D721Med (cell line): ENCODE measurements around the gene CRAMP1.
"Not testable (repeated sequence)": the region's sequence is repeated elsewhere in the genome, so short reads cannot be mapped to it uniquely, and the experiment has no call there.

Experiments
- DNase-seq: peaks from one replicate; pipeline ENCODE4 v3.0.0; 2011; ENCODE audit warnings: low spot score; ENCODE audit not compliant: insufficient read length
- FAIRE-seq: peaks from 2 replicates; lab custom pipeline; 2011; peaks lifted over from hg19 to GRCh38; lab: Jason Lieb, UNC
- TF ChIP-seq, protein P1 (sequence below): IDR thresholded peaks from 2 replicates; pipeline ENCODE4 v1.5.1; 2012; ENCODE audit warnings: mild to moderate bottlenecking, control low read depth; ENCODE audit not compliant: insufficient read depth; ENCODE audit errors: missing control alignments

CRAMP1 gene

DNA sequence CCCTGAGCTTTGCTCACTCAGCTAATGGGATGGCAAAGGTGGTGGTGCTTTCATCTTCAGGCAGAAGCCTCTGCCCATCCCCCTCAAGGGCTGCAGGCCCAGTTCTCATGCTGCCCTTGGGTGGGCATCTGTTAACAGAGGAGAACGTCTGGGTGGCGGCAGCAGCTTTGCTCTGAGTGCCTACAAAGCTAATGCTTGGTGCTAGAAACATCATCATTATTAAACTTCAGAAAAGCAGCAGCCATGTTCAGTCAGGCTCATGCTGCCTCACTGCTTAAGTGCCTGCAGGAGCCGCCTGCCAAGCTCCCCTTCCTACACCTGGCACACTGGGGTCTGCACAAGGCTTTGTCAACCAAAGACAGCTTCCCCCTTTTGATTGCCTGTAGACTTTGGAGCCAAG is 88.1 kb downstream of the CRAMP1 start:
- DNase-seq (no peak), FAIRE-seq (no peak)

DNA sequence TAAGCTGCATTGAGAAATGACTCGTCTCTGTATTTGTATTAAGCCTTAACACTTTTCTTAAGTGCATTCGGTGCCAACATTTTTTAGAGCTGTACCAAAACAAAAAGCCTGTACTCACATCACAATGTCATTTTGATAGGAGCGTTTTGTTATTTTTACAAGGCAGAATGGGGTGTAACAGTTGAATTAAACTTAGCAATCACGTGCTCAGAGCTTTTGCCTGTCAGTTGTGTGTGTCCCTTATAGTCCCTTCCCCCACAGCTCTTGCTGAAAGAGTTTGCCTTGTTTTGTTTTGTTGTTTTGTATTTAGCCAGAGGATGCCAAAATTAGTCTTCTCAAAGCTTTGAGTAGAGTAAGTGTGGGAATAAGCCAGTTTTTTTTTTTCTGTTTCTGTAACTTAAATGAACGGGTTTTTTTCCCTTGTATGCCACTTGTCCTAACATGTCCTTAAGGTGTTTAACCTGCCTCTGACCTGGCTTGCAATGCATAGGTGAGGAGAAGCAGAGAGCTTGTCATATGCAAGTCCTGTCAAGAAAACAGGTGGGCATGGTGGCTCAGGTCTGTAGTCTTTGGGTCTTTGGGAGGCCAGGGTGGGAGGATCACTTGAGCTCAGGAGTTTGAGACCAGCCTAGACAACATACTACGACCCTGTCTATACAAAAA is 89.2 kb downstream of the CRAMP1 start:
- FAIRE-seq (no peak), DNase-seq (no peak)
- TF ChIP-seq, protein P1, sequence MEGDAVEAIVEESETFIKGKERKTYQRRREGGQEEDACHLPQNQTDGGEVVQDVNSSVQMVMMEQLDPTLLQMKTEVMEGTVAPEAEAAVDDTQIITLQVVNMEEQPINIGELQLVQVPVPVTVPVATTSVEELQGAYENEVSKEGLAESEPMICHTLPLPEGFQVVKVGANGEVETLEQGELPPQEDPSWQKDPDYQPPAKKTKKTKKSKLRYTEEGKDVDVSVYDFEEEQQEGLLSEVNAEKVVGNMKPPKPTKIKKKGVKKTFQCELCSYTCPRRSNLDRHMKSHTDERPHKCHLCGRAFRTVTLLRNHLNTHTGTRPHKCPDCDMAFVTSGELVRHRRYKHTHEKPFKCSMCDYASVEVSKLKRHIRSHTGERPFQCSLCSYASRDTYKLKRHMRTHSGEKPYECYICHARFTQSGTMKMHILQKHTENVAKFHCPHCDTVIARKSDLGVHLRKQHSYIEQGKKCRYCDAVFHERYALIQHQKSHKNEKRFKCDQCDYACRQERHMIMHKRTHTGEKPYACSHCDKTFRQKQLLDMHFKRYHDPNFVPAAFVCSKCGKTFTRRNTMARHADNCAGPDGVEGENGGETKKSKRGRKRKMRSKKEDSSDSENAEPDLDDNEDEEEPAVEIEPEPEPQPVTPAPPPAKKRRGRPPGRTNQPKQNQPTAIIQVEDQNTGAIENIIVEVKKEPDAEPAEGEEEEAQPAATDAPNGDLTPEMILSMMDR = no peak

More for the DNA sequence above, 88.1 kb downstream of the CRAMP1 start:
- TF ChIP-seq, protein P1 = no peak

DNA sequence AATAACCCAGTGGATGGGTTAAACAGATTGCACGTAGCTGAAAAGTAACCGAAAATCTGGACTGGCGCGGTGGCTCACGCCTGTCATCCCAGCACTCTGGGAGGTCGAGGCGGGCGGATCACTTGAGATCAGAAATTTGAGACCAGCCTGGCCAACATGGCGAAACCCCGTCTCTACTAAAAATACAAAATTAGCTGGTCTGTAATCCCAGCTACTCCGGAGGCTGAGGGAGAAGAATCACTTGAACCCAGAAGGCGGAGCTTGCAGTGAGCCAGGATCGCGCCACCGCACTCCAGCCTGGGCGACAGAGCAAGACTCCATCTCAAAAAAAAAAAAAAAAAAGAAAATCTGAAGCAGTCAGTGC is 93.1 kb downstream of the CRAMP1 start:
- DNase-seq, FAIRE-seq: not testable (repeated sequence)

GRCh38 chr16:1705688-1706385 is 93.7 kb downstream of the CRAMP1 start, which contains the start of gene MAPK8IP3:
Gene MAPK8IP3 (plus strand): TSS chr16:1706195. CDS start chr16:1706340, 145 bp downstream.
- TF ChIP-seq, protein P1 = peak; percentile 81
- DNase-seq = peak; percentile 92
- no peak for FAIRE-seq

GRCh38 chr16:1706386-1707192 is 94.4 kb downstream of the CRAMP1 start:
- TF ChIP-seq, protein P1 = no peak
- DNase-seq (no peak), FAIRE-seq (no peak)

DNA sequence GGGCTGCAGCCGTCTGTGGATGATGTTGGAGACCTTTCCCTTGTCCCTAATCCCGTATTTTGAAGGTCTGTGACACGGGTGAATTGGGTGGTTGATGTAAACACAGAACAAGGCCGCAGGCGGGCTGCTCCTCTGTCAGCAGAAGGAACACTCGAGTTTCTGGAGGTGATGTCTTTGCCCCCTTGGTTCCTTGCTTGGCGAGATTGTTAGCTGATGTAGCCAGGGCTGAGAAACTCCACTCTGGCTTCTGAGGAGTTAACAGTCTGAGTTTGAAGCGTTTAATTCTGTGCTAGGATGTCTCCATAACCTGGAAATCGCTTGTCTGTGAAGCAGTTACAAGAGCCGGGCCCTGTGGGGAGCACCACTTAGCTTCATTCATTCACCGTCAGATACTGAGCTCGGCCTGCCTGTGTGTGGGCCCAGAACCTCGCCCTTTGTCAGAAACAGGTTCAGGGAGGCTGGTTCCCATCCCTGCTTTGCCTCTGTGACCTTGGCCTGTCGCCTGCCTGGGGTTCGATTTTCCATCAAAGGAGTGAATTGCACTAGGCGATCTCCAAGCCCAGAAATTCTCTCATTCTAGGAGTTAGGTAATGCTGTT is 95.1 kb downstream of the CRAMP1 start:
- DNase-seq = no peak
- no peak for FAIRE-seq

More for the DNA sequence above, 95.1 kb downstream of the CRAMP1 start:
- TF ChIP-seq, protein P1 = no peak
